Midbrain (tissue), 1 donor: ENCODE measurements around the gene PTPRN2.
A peak's percentile ranks its signal among the peaks of the same experiment; 100 is the strongest.
"Not testable (repeated sequence)": the region's sequence is repeated elsewhere in the genome, so short reads cannot be mapped to it uniquely, and the experiment has no call there.

Experiments
- DNase-seq: peaks from one replicate; lab custom pipeline; 2025; lab: John Stamatoyannopoulos, UW

PTPRN2 gene

GRCh38 chr7:158587162-158588084, at the start of gene PTPRN2:
Gene PTPRN2 (minus strand): TSS chr7:158587823.
- DNase-seq: peak; percentile 62

GRCh38 chr7:158633055-158633956, 45.7 kb upstream of the PTPRN2 start:
- no peak for DNase-seq

GRCh38 chr7:158631574-158632195, 44.1 kb upstream of the PTPRN2 start:
- DNase-seq: no peak

GRCh38 chr7:158626289-158626688, 38.7 kb upstream of the PTPRN2 start:
- DNase-seq: not testable (repeated sequence)

- no peak for DNase-seq
Observed at GRCh38 chr7:158623241-158623640, 35.6 kb upstream of the PTPRN2 start.

GRCh38 chr7:158620839-158621441, 33.3 kb upstream of the PTPRN2 start:
- DNase-seq: no peak

GRCh38 chr7:158620418-158620817, 32.8 kb upstream of the PTPRN2 start:
- DNase-seq: no peak

- DNase-seq: no peak
Observed at GRCh38 chr7:158618745-158619140, 31.1 kb upstream of the PTPRN2 start.

- no peak for DNase-seq
Observed at GRCh38 chr7:158617737-158618128, 30.1 kb upstream of the PTPRN2 start.

- DNase-seq: no peak
Observed at GRCh38 chr7:158616050-158616449, 28.4 kb upstream of the PTPRN2 start.

GRCh38 chr7:158614700-158615099, 27.1 kb upstream of the PTPRN2 start:
- no peak for DNase-seq

- no peak for DNase-seq
Observed at GRCh38 chr7:158613481-158613880, 25.9 kb upstream of the PTPRN2 start.

- no peak for DNase-seq
Observed at GRCh38 chr7:158612546-158612945, 24.9 kb upstream of the PTPRN2 start.

GRCh38 chr7:158611541-158611940, 23.9 kb upstream of the PTPRN2 start:
- DNase-seq: no peak

- no peak for DNase-seq
Observed at GRCh38 chr7:158609313-158609974, 21.8 kb upstream of the PTPRN2 start.

GRCh38 chr7:158607563-158607962, 19.9 kb upstream of the PTPRN2 start:
- DNase-seq: no peak

GRCh38 chr7:158606671-158607424, 19.2 kb upstream of the PTPRN2 start:
- DNase-seq: no peak

- no peak for DNase-seq
Observed at GRCh38 chr7:158606129-158606528, 18.5 kb upstream of the PTPRN2 start.

- DNase-seq: no peak
Observed at GRCh38 chr7:158603773-158604755, 16.4 kb upstream of the PTPRN2 start.
